HepG2 (cell line): ENCODE results near the gene KIF6. TPM values are rescaled to one million over a fixed set of nuclear protein-coding genes. Genes with fewer than 3 reads are reported as not detected.

Source experiments
- ATAC-seq: fragments of 200-7000 bp; cut with Tn5 transposase; 3 replicates; pipeline ENCODE4 v1.9.1; 2020; ENCODE audit warnings: mild to moderate bottlenecking, moderate library complexity
- BruUV-seq: library from RNA; stranded (reverse); fragments of 400-500 nt; replicated peaks from 2 replicates; lab custom pipeline; 2021; lab: Mats Ljungman, UMichigan
- CTCF ChIA-PET: fragments of 300-600 bp; formaldehyde crosslinking; extraction: SDS; loops from one replicate; lab custom pipeline; 2021; ENCODE audit warnings: low total read pairs, inconsistent platforms, low intra/inter-chr PET ratio; lab: Yijun Ruan, JAX
- POLR2A ChIA-PET: fragments of 350-600 bp; sonication (Branson Sonifier 250); formaldehyde crosslinking; loops from one replicate; lab custom pipeline; 2020; ENCODE audit warnings: antibody characterized with exemption, inconsistent platforms; lab: Yijun Ruan, JAX
- DNase-seq: peaks from one replicate; pipeline ENCODE4 v3.0.0-alpha.2; 2015; ENCODE audit warnings: low spot score
- FAIRE-seq: peaks from 3 replicates; lab custom pipeline; 2011; peaks lifted over from hg19 to GRCh38; lab: Jason Lieb, UNC
- H2AFZ ChIP-seq: one replicate; pipeline ENCODE4 v1.6.1; 2011; ENCODE audit warnings: low read length, inconsistent platforms
- H3K27ac ChIP-seq: fragments of 300-600 bp; 3 replicates; pipeline ENCODE4 v1.8.0; 2011; ENCODE audit warnings: mixed run types, mild to moderate bottlenecking, mixed read lengths, low read length, inconsistent platforms; ENCODE audit not compliant: insufficient read depth; ENCODE audit errors: extremely low read length
- H3K27me3 ChIP-seq, 2 experiments: fragments of 200-600 bp in 1 of 2; 2 replicates in 1 of 2; 3 replicates in 1 of 2; pipeline versions ENCODE4 v1.6.0 to v1.8.0; 2011; ENCODE audit warnings: low read length in 2 of 2, mild to moderate bottlenecking in 2 of 2, moderate library complexity in 2 of 2, inconsistent platforms in 1 of 2; ENCODE audit not compliant: insufficient read depth in 2 of 2, control insufficient read depth in 1 of 2
- H3K36me3 ChIP-seq, 2 experiments: fragments of 200-600 bp in 1 of 2; replicated peaks in 1 of 2; 2 replicates in 1 of 2; 3 replicates in 1 of 2; pipeline versions ENCODE4 v1.5.1 to v1.8.0; 2011; ENCODE audit warnings: low read length in 2 of 2, inconsistent platforms in 1 of 2; ENCODE audit not compliant: insufficient read depth in 2 of 2, control insufficient read depth in 1 of 2
- H3K4me1 ChIP-seq: 2 replicates; pipeline ENCODE4 v1.5.1; 2012; ENCODE audit warnings: low read length, inconsistent platforms; ENCODE audit not compliant: insufficient read depth
- H3K4me2 ChIP-seq: 2 replicates; pipeline ENCODE4 v1.6.0; 2011; ENCODE audit warnings: low read depth, low read length, inconsistent platforms
- H3K4me3 ChIP-seq, 3 experiments: fragments of 200-600 bp in 1 of 3; sonication (generic), shearing (Covaris generic) in 1 of 3; replicated peaks in 1 of 3; 2 replicates each; pipeline ENCODE4 v1.5.1; 2011 to 2016; ENCODE audit warnings: low read length in 3 of 3, inconsistent platforms in 2 of 3, low read depth in 2 of 3, mild to moderate bottlenecking in 2 of 3, control low read depth in 1 of 3, mixed read lengths in 1 of 3; ENCODE audit not compliant: insufficient read depth in 1 of 3
- H3K79me2 ChIP-seq: one replicate; pipeline ENCODE4 v1.6.1; 2011; ENCODE audit warnings: low read length, inconsistent platforms; ENCODE audit not compliant: insufficient read depth
- H3K9ac ChIP-seq: 2 replicates; pipeline ENCODE4 v1.6.0; 2011; ENCODE audit warnings: mild to moderate bottlenecking, low read depth, low read length, inconsistent platforms; ENCODE audit not compliant: insufficient read depth
- H3K9me3 ChIP-seq: 2 replicates; pipeline ENCODE4 v1.5.1; 2012; ENCODE audit warnings: mild to moderate bottlenecking, low read length
- H4K20me1 ChIP-seq: 2 replicates; pipeline ENCODE4 v1.6.0; 2011; ENCODE audit warnings: inconsistent platforms, mild to moderate bottlenecking, low read length, moderate library complexity; ENCODE audit not compliant: insufficient read depth
- ATF3 ChIP-seq: sonication (generic); formaldehyde crosslinking; IDR thresholded peaks from 2 replicates; pipeline ENCODE4 v1.4.0; 2020; ENCODE audit warnings: missing genetic modification reagents
- CEBPG ChIP-seq: IDR thresholded peaks from 2 replicates; pipeline ENCODE4 v1.6.1; 2016
- ELF3 ChIP-seq: IDR thresholded peaks from 2 replicates; pipeline ENCODE4 v1.6.1; 2016; ENCODE audit warnings: missing genetic modification reagents, missing compliant biosample characterization
- ISX ChIP-seq: sonication (generic); formaldehyde crosslinking; conservative IDR thresholded peaks from 2 replicates; pipeline ENCODE4 v1.5.0; 2020; ENCODE audit warnings: missing genetic modification reagents
- RAD21 ChIP-seq: fragments of 450-650 bp; formaldehyde crosslinking; IDR thresholded peaks from 2 replicates; pipeline ENCODE4 v1.5.0; 2020; ENCODE audit warnings: mild to moderate bottlenecking
- SMC3 ChIP-seq: IDR thresholded peaks from 2 replicates; pipeline ENCODE4 v1.6.1; 2011; ENCODE audit warnings: low read length, improper control_type of control experiment
- STAG1 ChIP-seq: sonication (generic); formaldehyde crosslinking; IDR thresholded peaks from 2 replicates; pipeline ENCODE4 v1.4.0; 2020; ENCODE audit warnings: missing genetic modification reagents
- TEAD2 ChIP-seq: sonication (generic); formaldehyde crosslinking; IDR thresholded peaks from 2 replicates; pipeline ENCODE4 v1.9.0; 2021; ENCODE audit warnings: missing genetic modification reagents
- TEAD3 ChIP-seq: optimal IDR thresholded peaks from 2 replicates; pipeline ENCODE3; 2016; ENCODE audit warnings: borderline replicate concordance
- XRCC5 ChIP-seq: fragments of 200-400 bp; formaldehyde crosslinking; optimal IDR thresholded peaks from 2 replicates; pipeline ENCODE3; 2017; ENCODE audit warnings: mild to moderate bottlenecking, low read length
- ZKSCAN8 ChIP-seq: IDR thresholded peaks from 2 replicates; pipeline ENCODE4 v1.6.1; 2016; ENCODE audit warnings: borderline replicate concordance, missing genetic modification reagents, missing compliant biosample characterization
- ZNF260 ChIP-seq: sonication (generic); formaldehyde crosslinking; IDR thresholded peaks from 2 replicates; pipeline ENCODE4 v1.4.0; 2020; ENCODE audit warnings: missing genetic modification reagents, low read depth, mild to moderate bottlenecking, borderline replicate concordance
- ZNF484 ChIP-seq: sonication (generic); formaldehyde crosslinking; IDR thresholded peaks from 2 replicates; pipeline ENCODE4 v1.5.1; 2020; ENCODE audit warnings: mild to moderate bottlenecking, low read depth, missing genetic modification reagents, borderline replicate concordance
- WGBS: methylation state at CpG from one replicate; pipeline ENCODE4 v1.1.6; 2017; ENCODE audit warnings: low lambda C conversion rate; 5-methylcytosine and 5-hydroxymethylcytosine counted together
- in situ Hi-C: cut with HindIII; loops from 2 replicates; pipeline ENCODE4 v1.10.0; 2017; ENCODE audit warnings: low pct_unique_long_range_greater_than_20kb; ENCODE audit not compliant: extremely low pct_ligation_motif_present
- intact Hi-C: fragments of 100-400 bp; cut with micrococcal nuclease; formaldehyde crosslinking; loops from one replicate; pipeline ENCODE4 v1.10.0; 2022; ENCODE audit not compliant: unreplicated experiment
- polyA plus RNA-seq, 8 experiments: library from polyadenylated mRNA; depleted of rRNA in 3 of 8; stranded (reverse) in 7 of 8; unstranded in 1 of 8; fragments of >200 nt; fragmentation: Illumina TruSeq in 4 of 8; extraction: Trizol in 4 of 8; gene quantifications; 2 replicates each; pipeline versions ENCODE4 v1.2.1 to v1.2.3, GENCODE V29; 2011 to 2016; ENCODE audit warnings: low read depth in 4 of 8, missing spikeins in 1 of 8, mixed read lengths in 1 of 8; ENCODE audit not compliant: insufficient read depth in 1 of 8
- total RNA-seq, 5 experiments: library from RNA; depleted of rRNA; stranded (reverse); fragments of >200 nt; fragmentation: Illumina TruSeq; extraction: Trizol; gene quantifications; 2 replicates each; pipeline ENCODE4 v1.2.3, GENCODE V29; 2016; ENCODE audit warnings: low read depth in 1 of 5
- TF ChIP-seq, protein P1 (sequence below): sonication (generic); formaldehyde crosslinking; IDR thresholded peaks from 2 replicates; pipeline ENCODE4 v1.5.0; 2020; ENCODE audit warnings: mild to moderate bottlenecking, missing genetic modification reagents, moderate library complexity
- TF ChIP-seq, protein P2 (sequence below): sonication (generic); formaldehyde crosslinking; IDR thresholded peaks from 2 replicates; pipeline ENCODE4 v1.5.1; 2020; ENCODE audit warnings: mild to moderate bottlenecking, moderate library complexity, missing genetic modification reagents

Gene KIF6
- total and polyA plus RNA-seq, 2 of the 13 experiments (the other 11 are each of a cell fraction or from before 2014, with no cell fraction given): 0.04 to 0.27 TPM

DNA sequence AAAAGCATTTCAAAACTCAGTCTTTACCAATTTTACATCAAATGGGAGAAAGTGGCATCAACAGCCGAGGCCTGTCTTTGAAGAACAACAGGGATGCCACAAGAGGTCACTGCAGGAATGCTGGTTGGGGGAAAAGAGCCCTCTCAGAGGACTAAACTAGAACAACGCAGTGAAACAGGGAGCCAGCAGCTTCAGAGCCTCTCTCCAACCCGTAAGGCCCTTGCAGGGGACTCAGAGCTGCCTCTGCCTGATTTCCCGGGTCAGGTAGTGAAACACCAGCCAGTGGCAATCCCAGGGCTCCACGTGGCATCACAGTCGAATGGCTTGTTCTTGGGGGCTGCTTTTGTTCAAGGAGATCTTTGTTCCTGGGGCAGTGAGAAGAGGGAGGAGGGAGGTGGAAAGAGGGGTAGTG lies 347.7 kb downstream of the KIF6 start:
- Histone ChIP-seq H3K27ac (no peak overlapping the region), H3K4me1 (no peaks in the 10 kb centered on the region), H4K20me1 (no peaks in the 10 kb centered on the region)
- intact Hi-C loops: loop anchor here (1.0 to 10.0 kb wide), 2 partner anchors 515 to 927 kb away; no protein-coding TSS in a partner anchor
- peak; percentile 33 for DNase-seq
- ChIA-PET POLR2A (no interaction called here), CTCF (interaction anchor here (1.4 kb wide), 1 partner anchor 515 kb away, joined by 12 read pairs; no protein-coding TSS in a partner anchor)
- peak; percentile 91 for TF ChIP-seq STAG1 (CRISPR knock-in tag)
- TF ChIP-seq ZNF484 (CRISPR knock-in tag): no peak
- peak; percentile 72 for TF ChIP-seq SMC3
- no peak for TF ChIP-seq ISX
- TF ChIP-seq TEAD2 (CRISPR knock-in tag): no peak
- TF ChIP-seq, protein P1, sequence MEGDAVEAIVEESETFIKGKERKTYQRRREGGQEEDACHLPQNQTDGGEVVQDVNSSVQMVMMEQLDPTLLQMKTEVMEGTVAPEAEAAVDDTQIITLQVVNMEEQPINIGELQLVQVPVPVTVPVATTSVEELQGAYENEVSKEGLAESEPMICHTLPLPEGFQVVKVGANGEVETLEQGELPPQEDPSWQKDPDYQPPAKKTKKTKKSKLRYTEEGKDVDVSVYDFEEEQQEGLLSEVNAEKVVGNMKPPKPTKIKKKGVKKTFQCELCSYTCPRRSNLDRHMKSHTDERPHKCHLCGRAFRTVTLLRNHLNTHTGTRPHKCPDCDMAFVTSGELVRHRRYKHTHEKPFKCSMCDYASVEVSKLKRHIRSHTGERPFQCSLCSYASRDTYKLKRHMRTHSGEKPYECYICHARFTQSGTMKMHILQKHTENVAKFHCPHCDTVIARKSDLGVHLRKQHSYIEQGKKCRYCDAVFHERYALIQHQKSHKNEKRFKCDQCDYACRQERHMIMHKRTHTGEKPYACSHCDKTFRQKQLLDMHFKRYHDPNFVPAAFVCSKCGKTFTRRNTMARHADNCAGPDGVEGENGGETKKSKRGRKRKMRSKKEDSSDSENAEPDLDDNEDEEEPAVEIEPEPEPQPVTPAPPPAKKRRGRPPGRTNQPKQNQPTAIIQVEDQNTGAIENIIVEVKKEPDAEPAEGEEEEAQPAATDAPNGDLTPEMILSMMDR (CRISPR knock-in tag): peak; percentile 81
- TF ChIP-seq, protein P2, sequence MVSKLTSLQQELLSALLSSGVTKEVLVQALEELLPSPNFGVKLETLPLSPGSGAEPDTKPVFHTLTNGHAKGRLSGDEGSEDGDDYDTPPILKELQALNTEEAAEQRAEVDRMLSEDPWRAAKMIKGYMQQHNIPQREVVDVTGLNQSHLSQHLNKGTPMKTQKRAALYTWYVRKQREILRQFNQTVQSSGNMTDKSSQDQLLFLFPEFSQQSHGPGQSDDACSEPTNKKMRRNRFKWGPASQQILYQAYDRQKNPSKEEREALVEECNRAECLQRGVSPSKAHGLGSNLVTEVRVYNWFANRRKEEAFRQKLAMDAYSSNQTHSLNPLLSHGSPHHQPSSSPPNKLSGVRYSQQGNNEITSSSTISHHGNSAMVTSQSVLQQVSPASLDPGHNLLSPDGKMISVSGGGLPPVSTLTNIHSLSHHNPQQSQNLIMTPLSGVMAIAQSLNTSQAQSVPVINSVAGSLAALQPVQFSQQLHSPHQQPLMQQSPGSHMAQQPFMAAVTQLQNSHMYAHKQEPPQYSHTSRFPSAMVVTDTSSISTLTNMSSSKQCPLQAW: peak; percentile 35; the same call in 1 of the 2 replicates
- TF ChIP-seq XRCC5: peak; percentile 35
- 0 out of 2 replicates have a peak, but pooled peaks have one; percentile 85 for TF ChIP-seq ZNF260 (CRISPR knock-in tag)
- peak; percentile 29 for TF ChIP-seq TEAD3 (CRISPR knock-in tag)
- no peak for TF ChIP-seq CEBPG (CRISPR knock-in tag)
- TF ChIP-seq ELF3 (CRISPR knock-in tag): 0 out of 2 replicates have a peak, but pooled peaks have one; percentile 29
- no peak for TF ChIP-seq ATF3
- TF ChIP-seq RAD21 (CRISPR knock-in tag): peak; percentile 75
- 0 out of 2 replicates have a peak, but pooled peaks have one; percentile 45 for TF ChIP-seq ZKSCAN8 (CRISPR knock-in tag)
- TF ChIP-seq, all 625 proteins: peak for 10
- H3K36me3 ChIP-seq: no peaks in the 10 kb centered on the region
- ATAC-seq (peak; percentile 94), FAIRE-seq (peak; percentile 77)
- 1% methylated on average over 6 of the region's 6 CpGs for WGBS
- no peaks in the 10 kb centered on the region for H3K9me3 ChIP-seq
- no TSS peak for BruUV-seq
- no peak overlapping the region for H3K4me3 ChIP-seq
- no peak overlapping the region for H3K9ac ChIP-seq
- H3K27me3 ChIP-seq: no peaks in the 10 kb centered on the region
- no peaks in the 10 kb centered on the region for H3K79me2 ChIP-seq
- H2AFZ ChIP-seq: no peak overlapping the region
- H3K4me2 ChIP-seq: no peak overlapping the region
- in situ Hi-C loops: loop anchor here (10.0 kb wide), 1 partner anchor 937 kb away; no protein-coding TSS in a partner anchor
